ENCODE data around the gene IREB2. TPM values are rescaled to one million over a fixed set of nuclear protein-coding genes. Genes with fewer than 3 reads are reported as not detected.

The IREB2 gene
- total and polyA plus RNA-seq, 2 donors (not counting 3 experiments of a cell fraction or from before 2014, with no cell fraction given), result 12.7 to 51.4 TPM

DNA sequence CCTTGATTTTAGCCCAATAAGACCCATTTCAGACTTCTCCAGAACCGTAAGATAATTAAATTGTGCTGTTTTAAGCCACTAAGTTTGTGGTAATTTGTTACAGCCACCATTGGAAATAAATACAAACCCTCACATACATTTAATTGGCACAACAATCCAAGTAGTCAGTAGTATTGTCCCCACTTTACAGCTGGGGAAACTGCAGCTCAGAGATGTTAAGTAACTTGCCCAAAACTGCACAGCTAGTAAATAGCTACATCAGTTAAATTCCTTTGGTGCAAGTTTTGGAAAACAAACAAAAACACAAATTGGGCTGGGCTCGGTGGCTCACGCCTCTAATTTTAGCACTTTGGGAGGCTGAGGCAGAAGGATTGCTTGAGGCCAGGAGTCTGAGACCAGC, 13.3 kb upstream of the IREB2 start:
- no peak overlapping the region for H2AFZ ChIP-seq (ENCODE audit: low read depth, low read length)
- FAIRE-seq (no peak), DNase-seq (ENCODE audit: low read depth, low spot score) (no peak)
- H3K9me3 ChIP-seq (replicated peaks; ENCODE audit: control insufficient read depth, insufficient read depth, low read length), result no peaks in the 10 kb centered on the region
- H3K27me3 ChIP-seq (ENCODE audit: control insufficient read depth in 2 of 2, insufficient read depth in 2 of 2, low read length in 2 of 2), result peaks cover 9 to 12% of the 10 kb centered on the region in 2 experiments
- CTCF ChIA-PET, result interaction anchor here (10.8 kb wide), 1 partner anchor 114 kb away, joined by 367 read pairs; no protein-coding TSS in a partner anchor
- H3K36me3 ChIP-seq (ENCODE audit: control insufficient read depth in 2 of 2, extremely low read depth in 1 of 2, insufficient read depth in 2 of 2, low read length in 2 of 2), result no peaks in the 10 kb centered on the region
- no peaks in the 10 kb centered on the region for H3K4me1 ChIP-seq (ENCODE audit: control insufficient read depth, extremely low read depth, insufficient read depth, low read length)
- H3K9ac ChIP-seq (replicated peaks; ENCODE audit: extremely low read depth, insufficient read depth, low read length), result no peak overlapping the region
- TF ChIP-seq, protein P1, sequence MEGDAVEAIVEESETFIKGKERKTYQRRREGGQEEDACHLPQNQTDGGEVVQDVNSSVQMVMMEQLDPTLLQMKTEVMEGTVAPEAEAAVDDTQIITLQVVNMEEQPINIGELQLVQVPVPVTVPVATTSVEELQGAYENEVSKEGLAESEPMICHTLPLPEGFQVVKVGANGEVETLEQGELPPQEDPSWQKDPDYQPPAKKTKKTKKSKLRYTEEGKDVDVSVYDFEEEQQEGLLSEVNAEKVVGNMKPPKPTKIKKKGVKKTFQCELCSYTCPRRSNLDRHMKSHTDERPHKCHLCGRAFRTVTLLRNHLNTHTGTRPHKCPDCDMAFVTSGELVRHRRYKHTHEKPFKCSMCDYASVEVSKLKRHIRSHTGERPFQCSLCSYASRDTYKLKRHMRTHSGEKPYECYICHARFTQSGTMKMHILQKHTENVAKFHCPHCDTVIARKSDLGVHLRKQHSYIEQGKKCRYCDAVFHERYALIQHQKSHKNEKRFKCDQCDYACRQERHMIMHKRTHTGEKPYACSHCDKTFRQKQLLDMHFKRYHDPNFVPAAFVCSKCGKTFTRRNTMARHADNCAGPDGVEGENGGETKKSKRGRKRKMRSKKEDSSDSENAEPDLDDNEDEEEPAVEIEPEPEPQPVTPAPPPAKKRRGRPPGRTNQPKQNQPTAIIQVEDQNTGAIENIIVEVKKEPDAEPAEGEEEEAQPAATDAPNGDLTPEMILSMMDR (IDR thresholded peaks at IDR 0.05; ENCODE audit: extremely low read depth in 1 of 2, insufficient read depth in 1 of 2, low read depth in 1 of 2, low read length in 2 of 2), result no peak
- TF ChIP-seq JUN (IDR thresholded peaks at IDR 0.05; ENCODE audit: borderline replicate concordance, insufficient read depth, insufficient read length, low read depth) (no peak), MYC (IDR thresholded peaks at IDR 0.05; ENCODE audit: low read depth, low read length) (no peak), EZH2 (IDR thresholded peaks at IDR 0.05; ENCODE audit: borderline replicate concordance, low read depth, low read length, severe bottlenecking) (no peak), GATA2 (IDR thresholded peaks at IDR 0.05; ENCODE audit: insufficient read depth, insufficient read length, low read depth, low read length) (no peak), POLR2AphosphoS5 (IDR thresholded peaks at IDR 0.05; ENCODE audit: insufficient read depth, low read depth, low read length) (no peak), POLR2A (IDR thresholded peaks at IDR 0.05; ENCODE audit: low read depth, low read length) (no peak)
- TF ChIP-seq, protein P2, sequence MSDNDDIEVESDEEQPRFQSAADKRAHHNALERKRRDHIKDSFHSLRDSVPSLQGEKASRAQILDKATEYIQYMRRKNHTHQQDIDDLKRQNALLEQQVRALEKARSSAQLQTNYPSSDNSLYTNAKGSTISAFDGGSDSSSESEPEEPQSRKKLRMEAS (IDR thresholded peaks at IDR 0.05; ENCODE audit: insufficient read depth, insufficient read length), result no peak
- dilution Hi-C loops (cut with MboI; ENCODE audit: extremely low pct_ligation_motif_present, low sequenced_read_pairs) (no loop called here), intact Hi-C loops (cut with micrococcal nuclease) (no loop called here)
- no peaks in the 10 kb centered on the region for H4K20me1 ChIP-seq (replicated peaks; ENCODE audit: control insufficient read depth, extremely low read depth, insufficient read depth, low read length)
- BruUV-seq (replicated peaks), result no TSS peak
- no peaks in the 10 kb centered on the region for H3K9me1 ChIP-seq (replicated peaks; ENCODE audit: control insufficient read depth, extremely low read depth, insufficient read depth, low read length)
- POLR2A ChIA-PET, result no interaction called here
- no peak overlapping the region for H3K4me3 ChIP-seq (replicated peaks in 1 of 3; ENCODE audit: insufficient read depth in 1 of 3, low read depth in 1 of 3, low read length in 3 of 3)
- H3K4me2 ChIP-seq (ENCODE audit: insufficient read depth, low read length), result no peak overlapping the region
- no peaks in the 10 kb centered on the region for H3K79me2 ChIP-seq (ENCODE audit: control insufficient read depth, insufficient read depth, low read length)
- no peak overlapping the region for H3K27ac ChIP-seq (ENCODE audit: insufficient read depth, low read depth, low read length)

All from endothelial cell of umbilical vein (primary cell).